ENCODE results near the gene ADAT1.
"Not testable (repeated sequence)": the region's sequence is repeated elsewhere in the genome, so short reads cannot be mapped to it uniquely, and the experiment has no call there.

ADAT1 gene

DNA sequence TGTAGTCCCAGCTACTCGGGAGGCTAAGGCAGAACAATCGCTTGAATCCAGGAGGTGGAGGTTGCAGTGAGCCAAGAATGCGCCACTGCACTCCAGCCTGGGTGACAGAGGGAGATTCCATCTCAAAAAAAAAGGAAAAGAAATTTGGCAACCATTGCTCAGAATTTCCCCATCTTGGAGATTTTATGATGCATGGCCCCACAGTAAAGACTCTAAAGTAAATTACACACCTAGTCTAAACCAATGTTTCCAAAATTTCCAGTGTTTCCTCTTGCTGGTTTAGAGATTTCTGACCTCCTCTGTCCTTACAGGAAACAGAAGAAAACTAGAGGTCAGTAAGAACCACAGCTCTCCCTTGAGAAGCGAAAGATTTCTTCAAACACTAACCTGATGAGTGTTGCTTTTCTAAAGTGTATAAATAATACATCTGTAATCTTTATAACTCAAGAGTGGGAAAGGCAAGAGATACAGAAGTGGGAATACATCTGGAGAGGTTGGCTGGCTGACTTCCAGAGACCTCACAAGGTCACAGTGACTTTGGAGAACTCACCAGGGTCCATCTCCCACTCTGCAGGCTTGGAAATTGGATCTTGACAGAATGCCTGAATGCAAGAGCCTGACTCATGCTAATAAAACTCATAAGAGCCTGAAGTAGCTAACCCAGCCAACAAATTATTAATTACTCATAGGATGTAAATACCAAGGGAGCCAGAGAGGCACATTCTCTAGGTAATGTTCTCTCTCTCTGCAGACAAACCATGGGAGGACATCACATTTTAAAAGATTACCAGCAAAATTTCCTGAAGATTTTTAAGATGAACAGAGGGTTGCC lies 8.8 kb downstream of the ADAT1 start:
- no peak for DNase-seq (ENCODE audit: low spot score)
- TF ChIP-seq, protein P1, sequence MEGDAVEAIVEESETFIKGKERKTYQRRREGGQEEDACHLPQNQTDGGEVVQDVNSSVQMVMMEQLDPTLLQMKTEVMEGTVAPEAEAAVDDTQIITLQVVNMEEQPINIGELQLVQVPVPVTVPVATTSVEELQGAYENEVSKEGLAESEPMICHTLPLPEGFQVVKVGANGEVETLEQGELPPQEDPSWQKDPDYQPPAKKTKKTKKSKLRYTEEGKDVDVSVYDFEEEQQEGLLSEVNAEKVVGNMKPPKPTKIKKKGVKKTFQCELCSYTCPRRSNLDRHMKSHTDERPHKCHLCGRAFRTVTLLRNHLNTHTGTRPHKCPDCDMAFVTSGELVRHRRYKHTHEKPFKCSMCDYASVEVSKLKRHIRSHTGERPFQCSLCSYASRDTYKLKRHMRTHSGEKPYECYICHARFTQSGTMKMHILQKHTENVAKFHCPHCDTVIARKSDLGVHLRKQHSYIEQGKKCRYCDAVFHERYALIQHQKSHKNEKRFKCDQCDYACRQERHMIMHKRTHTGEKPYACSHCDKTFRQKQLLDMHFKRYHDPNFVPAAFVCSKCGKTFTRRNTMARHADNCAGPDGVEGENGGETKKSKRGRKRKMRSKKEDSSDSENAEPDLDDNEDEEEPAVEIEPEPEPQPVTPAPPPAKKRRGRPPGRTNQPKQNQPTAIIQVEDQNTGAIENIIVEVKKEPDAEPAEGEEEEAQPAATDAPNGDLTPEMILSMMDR (IDR thresholded peaks at IDR 0.05; ENCODE audit: borderline replicate concordance, control extremely low read depth, extremely low read depth, insufficient read depth, missing control alignments): no peak
- in situ Hi-C loops (cut with MboI; ENCODE audit: low sequenced_read_pairs, unreplicated experiment): no loop called here

DNA sequence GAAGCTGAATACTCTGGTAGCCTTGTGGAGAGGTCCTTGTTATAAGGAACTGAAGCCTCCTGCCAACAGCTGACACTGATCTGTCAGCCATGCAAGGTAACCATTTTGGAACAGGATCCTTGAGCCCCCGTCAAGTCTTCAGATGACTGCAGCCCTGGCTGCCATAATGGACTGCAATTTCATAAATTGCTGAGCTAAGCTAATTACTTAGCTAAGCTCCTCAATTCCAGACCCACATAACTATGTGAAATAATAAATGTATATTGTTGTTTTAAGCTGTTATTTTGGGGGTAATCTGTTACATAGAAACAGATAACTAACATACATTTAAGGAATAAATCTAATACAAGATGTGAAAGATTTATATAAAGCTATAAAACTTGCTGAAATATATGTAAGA lies 16.6 kb downstream of the ADAT1 start:
- TF ChIP-seq, protein P1 (IDR thresholded peaks at IDR 0.05; ENCODE audit: borderline replicate concordance, control extremely low read depth, extremely low read depth, insufficient read depth, missing control alignments): no peak
- in situ Hi-C loops (cut with MboI; ENCODE audit: low sequenced_read_pairs, unreplicated experiment): no loop called here

DNA sequence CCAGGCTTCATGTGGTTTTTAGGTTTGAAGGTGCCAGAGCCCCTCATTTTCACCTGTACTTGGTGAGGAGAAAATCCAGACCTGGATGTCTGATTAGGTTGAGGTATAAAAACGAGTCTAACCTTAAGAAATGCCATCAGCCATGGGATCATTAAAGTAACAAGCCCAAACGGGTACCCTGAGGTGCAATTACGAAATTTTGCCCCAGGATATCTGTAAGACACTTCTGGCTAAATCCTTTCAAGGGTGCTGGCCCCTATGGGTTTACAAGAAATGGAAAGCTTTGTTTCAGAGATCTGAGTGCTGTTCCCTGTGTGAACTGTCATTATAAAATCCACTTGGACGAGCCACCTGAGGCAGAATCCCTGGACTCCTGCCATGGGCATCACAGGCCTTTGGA lies 19.8 kb downstream of the ADAT1 start:
- TF ChIP-seq, protein P1 (IDR thresholded peaks at IDR 0.05; ENCODE audit: borderline replicate concordance, control extremely low read depth, extremely low read depth, insufficient read depth, missing control alignments): no peak
- no peak for DNase-seq (ENCODE audit: low spot score)
- in situ Hi-C loops (cut with MboI; ENCODE audit: low sequenced_read_pairs, unreplicated experiment): no loop called here

More for the DNA sequence above, 16.6 kb downstream of the ADAT1 start:
- DNase-seq (ENCODE audit: low spot score): no peak

DNA sequence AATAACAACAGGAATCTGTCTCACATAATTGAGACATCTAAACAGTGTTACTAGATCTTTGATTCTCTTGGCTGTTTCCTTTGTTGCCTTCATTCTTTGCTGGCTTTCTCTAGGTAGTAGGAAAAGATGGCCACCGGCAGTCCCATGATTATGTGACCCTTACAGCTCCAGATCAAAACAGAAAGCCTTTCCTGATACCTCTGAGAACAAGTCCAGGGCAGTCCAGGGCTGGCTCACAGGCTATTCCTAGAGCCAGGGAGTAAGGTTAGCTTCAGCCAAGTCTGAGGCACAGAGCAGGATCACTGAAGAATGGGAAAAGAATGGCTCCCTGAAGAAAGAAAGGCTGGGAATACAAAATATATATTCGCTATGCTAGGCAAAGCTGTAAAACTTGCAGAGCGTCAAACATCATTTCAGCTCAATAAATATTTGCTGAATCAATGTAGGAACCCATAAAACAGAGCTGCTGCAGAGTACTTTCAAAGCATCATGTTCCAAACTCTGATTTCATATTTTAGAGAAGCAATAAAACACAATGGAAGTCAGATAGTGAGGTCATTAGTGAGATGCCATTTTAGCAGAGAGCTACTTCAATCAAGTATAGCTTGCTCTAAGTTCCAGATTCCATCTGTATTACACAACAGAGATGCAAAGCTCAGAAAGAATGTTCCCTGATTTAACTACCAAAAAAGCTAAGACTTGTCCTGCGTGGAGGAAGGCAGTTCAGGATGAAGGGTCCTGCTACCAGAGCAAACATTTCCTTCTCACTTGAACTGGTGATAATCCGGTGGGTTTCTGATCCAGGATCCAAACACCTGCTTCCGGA lies 23.4 kb downstream of the ADAT1 start:
- no peak for DNase-seq (ENCODE audit: low spot score)
- in situ Hi-C loops (cut with MboI; ENCODE audit: low sequenced_read_pairs, unreplicated experiment): no loop called here
- TF ChIP-seq, protein P1 (IDR thresholded peaks at IDR 0.05; ENCODE audit: borderline replicate concordance, control extremely low read depth, extremely low read depth, insufficient read depth, missing control alignments): no peak

DNA sequence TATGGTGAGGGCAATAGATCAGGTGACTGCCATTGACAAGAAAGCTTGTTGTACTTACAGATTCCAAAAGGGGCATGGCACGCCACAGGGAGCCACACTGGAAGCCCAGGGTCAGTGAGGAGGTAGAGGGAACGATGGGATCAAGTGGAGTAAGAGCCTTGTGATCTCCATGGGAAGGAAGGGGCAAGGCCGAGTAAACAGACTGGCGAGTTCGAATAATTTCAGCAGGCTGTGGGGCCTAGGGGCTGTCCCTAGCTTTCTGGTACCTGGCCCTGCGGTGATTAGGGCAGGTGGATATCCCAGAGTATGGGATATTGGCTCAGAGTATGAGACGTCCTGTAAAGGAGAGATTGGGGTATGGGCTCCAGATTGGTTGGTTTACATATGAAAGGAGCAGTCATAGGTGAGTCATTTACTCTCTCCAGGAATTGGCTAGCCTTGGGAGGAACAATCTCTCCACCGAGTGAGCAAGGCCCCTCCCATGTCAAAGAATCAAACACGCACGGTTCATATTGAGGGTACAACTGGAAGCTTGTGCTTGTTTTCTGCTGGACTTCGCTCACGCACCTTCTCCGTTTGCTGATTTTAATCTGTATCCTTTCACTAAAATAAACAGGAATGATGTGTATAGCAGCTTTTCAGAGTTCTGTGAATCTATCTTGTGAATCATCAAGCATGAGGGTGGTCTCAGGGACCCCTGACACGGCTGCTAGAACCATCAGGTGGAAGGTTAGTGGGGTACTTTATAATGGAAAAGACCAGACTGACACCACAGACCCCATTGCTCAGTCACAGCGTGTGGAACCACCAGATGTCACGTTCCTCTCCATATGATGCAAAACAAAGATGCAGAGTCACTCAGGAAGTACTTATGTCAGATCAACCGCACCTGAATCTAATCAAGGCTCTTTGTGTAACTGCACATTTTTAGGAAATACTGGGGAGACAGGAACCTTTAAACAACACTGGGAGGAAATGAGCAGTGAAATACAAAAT lies 29.0 kb downstream of the ADAT1 start:
- TF ChIP-seq, protein P1 (IDR thresholded peaks at IDR 0.05; ENCODE audit: borderline replicate concordance, control extremely low read depth, extremely low read depth, insufficient read depth, missing control alignments): no peak
- DNase-seq (ENCODE audit: low spot score): no peak
- in situ Hi-C loops (cut with MboI; ENCODE audit: low sequenced_read_pairs, unreplicated experiment): no loop called here

DNA sequence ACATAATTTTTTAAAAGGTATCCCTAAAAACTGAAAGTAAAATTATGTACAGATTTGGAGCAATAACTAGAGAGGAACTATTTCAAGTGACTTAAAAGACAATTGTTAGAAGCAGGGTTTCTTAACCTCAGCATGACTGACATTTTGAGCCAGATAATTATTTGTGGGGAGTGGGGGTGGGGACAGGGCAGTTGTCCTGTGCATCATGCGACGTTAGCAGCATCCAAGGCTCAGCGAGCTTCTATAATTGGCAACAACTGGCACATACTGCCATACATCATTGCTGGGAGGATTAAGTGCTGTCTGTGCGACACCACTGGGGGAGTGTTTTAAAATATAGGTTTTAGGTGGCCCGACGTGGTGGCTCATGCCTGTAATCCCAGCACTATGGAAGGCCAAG lies 29.8 kb downstream of the ADAT1 start:
- DNase-seq (ENCODE audit: low spot score): no peak
- in situ Hi-C loops (cut with MboI; ENCODE audit: low sequenced_read_pairs, unreplicated experiment): no loop called here
- TF ChIP-seq, protein P1 (IDR thresholded peaks at IDR 0.05; ENCODE audit: borderline replicate concordance, control extremely low read depth, extremely low read depth, insufficient read depth, missing control alignments): no peak

DNA sequence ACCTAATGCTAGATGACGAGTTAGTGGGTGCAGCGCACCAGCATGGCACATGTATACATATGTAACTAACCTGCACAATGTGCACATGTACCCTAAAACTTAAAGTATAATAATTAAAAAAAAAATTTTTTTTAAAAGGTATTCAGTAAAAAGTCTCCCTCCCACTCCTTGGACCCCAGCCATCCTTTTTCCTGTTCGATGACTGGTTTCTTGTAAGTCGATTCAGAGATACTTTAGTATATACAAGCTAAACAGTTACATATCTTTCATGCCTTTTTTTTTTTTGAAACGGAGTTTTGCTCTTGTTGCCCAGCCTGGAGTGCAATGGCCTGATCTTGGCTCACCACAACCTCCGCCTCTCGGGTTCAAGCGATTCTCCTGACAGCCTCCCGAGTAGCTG lies 31.2 kb downstream of the ADAT1 start:
- DNase-seq (ENCODE audit: low spot score); in situ Hi-C loops (cut with MboI; ENCODE audit: low sequenced_read_pairs, unreplicated experiment): not testable (repeated sequence)
